GM12873 (cell line): Measurements from ENCODE around the gene CHPF2.

Experiments
- TF ChIP-seq, protein P1 (sequence below): IDR thresholded peaks from 2 replicates; pipeline ENCODE4 v1.5.1; 2012; ENCODE audit warnings: low read depth, mild to moderate bottlenecking, moderate library complexity, low read length, control low read depth; ENCODE audit not compliant: insufficient read depth; ENCODE audit errors: missing control alignments

Gene CHPF2

DNA sequence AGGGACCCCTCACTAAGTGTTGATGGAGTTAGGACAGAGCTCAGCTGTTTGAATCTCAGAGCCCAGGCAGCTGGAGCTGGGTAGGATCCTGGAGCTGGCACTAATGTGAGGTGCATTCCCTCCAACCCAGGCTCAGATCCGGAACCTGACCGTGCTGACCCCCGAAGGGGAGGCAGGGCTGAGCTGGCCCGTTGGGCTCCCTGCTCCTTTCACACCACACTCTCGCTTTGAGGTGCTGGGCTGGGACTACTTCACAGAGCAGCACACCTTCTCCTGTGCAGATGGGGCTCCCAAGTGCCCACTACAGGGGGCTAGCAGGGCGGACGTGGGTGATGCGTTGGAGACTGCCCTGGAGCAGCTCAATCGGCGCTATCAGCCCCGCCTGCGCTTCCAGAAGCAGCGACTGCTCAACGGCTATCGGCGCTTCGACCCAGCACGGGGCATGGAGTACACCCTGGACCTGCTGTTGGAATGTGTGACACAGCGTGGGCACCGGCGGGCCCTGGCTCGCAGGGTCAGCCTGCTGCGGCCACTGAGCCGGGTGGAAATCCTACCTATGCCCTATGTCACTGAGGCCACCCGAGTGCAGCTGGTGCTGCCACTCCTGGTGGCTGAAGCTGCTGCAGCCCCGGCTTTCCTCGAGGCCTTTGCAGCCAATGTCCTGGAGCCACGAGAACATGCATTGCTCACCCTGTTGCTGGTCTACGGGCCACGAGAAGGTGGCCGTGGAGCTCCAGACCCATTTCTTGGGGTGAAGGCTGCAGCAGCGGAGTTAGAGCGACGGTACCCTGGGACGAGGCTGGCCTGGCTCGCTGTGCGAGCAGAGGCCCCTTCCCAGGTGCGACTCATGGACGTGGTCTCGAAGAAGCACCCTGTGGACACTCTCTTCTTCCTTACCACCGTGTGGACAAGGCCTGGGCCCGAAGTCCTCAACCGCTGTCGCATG, 5.2 kb downstream of the CHPF2 start:
- TF ChIP-seq, protein P1, sequence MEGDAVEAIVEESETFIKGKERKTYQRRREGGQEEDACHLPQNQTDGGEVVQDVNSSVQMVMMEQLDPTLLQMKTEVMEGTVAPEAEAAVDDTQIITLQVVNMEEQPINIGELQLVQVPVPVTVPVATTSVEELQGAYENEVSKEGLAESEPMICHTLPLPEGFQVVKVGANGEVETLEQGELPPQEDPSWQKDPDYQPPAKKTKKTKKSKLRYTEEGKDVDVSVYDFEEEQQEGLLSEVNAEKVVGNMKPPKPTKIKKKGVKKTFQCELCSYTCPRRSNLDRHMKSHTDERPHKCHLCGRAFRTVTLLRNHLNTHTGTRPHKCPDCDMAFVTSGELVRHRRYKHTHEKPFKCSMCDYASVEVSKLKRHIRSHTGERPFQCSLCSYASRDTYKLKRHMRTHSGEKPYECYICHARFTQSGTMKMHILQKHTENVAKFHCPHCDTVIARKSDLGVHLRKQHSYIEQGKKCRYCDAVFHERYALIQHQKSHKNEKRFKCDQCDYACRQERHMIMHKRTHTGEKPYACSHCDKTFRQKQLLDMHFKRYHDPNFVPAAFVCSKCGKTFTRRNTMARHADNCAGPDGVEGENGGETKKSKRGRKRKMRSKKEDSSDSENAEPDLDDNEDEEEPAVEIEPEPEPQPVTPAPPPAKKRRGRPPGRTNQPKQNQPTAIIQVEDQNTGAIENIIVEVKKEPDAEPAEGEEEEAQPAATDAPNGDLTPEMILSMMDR, result no peak

DNA sequence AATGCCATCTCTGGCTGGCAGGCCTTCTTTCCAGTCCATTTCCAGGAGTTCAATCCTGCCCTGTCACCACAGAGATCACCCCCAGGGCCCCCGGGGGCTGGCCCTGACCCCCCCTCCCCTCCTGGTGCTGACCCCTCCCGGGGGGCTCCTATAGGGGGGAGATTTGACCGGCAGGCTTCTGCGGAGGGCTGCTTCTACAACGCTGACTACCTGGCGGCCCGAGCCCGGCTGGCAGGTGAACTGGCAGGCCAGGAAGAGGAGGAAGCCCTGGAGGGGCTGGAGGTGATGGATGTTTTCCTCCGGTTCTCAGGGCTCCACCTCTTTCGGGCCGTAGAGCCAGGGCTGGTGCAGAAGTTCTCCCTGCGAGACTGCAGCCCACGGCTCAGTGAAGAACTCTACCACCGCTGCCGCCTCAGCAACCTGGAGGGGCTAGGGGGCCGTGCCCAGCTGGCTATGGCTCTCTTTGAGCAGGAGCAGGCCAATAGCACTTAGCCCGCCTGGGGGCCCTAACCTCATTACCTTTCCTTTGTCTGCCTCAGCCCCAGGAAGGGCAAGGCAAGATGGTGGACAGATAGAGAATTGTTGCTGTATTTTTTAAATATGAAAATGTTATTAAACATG, 6.0 kb downstream of the CHPF2 start:
- TF ChIP-seq, protein P1, result no peak

DNA sequence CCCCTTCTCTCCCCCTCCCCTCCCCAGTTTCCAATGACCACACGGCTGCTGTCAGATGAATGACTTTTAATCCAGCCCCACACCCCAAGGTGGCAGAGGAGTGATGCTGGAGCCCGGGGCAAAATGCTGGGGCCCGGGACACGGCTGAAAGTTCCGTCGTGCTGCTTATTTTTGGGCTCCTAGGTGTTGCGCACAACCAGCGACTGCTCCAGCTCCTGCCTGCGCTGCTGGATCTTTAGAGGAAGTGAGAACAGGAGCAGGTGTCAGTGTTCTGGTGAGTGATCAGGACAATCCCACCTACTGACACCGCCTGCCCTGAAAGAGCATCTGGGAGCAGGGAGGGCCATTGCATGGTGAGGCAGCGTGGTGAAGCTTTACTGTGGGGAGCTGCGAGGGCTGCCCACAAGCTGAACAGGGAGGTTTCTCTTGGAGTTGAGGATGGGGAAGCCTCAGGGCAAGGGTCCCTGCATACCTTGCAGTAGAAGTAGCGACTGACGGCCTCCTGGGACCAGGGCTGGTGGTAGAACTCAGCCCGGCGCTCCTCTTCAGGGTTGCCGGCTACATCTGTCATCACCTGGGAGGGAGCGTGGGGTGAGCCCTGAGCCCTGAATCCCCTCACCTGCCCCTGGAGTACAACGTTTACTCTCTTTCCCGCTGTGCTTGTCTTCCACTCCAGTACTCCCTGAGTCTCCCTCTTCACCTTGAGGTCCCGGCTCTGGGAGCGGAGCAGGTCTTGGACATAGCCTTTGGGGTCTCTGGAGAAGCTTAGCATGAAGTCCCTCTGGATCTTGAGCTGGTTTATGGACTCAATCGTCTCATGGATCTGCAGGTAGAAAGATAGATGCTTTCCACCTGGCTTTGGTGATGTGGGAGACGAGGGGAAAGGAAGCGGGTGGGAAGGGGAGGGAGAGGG, 6.9 kb downstream of the CHPF2 start:
- TF ChIP-seq, protein P1, result no peak

DNA sequence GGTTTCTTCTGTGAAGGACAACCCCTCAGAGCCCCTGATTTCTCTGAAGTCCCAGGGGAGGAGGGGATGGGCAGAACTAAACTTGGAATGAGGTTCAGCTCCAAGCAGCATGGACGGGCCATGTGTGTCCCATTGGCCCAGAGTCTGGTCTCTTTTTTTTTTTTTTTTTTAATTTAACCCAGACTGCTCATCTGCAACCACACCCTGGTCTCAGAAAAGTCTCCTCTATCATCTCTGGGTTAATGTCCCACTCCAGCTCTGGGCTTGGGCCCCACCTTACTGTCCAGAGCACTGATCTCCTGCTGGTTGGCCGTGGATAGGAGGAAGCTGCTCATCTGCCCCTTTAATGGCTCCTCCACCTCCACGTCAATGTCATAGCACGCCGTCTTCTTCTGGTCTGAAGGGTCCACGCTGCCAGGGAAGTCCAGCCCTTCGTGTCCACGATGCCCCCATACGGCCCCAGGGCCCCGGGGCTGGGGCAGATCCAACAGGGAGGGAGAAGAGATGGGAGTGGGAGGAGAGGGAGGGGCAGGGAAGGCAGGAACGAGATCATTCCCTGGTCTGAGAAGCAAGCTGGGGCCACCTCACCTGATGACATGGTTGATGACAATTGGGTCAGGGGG, 7.7 kb downstream of the CHPF2 start:
- TF ChIP-seq, protein P1, result no peak

DNA sequence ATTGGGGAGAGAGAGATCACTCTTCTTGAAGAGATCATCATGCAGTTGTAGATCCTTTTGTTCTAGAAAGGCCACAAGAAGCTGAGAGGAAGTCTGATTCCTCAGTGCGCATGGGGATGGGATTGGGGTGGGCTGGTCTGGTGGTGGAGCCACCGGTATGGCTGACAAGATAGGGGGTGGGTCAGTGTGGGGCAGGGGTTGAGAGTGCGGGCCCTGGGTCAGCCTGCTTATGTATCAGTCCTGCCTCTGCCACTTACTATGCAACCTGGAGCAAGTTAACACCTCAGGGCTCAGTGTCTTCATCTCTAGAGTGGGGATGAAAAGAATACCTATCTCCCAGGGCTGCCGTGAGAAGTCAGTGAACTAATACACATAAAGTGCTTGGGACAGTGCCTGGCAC, 8.3 kb downstream of the CHPF2 start:
- TF ChIP-seq, protein P1, result no peak

DNA sequence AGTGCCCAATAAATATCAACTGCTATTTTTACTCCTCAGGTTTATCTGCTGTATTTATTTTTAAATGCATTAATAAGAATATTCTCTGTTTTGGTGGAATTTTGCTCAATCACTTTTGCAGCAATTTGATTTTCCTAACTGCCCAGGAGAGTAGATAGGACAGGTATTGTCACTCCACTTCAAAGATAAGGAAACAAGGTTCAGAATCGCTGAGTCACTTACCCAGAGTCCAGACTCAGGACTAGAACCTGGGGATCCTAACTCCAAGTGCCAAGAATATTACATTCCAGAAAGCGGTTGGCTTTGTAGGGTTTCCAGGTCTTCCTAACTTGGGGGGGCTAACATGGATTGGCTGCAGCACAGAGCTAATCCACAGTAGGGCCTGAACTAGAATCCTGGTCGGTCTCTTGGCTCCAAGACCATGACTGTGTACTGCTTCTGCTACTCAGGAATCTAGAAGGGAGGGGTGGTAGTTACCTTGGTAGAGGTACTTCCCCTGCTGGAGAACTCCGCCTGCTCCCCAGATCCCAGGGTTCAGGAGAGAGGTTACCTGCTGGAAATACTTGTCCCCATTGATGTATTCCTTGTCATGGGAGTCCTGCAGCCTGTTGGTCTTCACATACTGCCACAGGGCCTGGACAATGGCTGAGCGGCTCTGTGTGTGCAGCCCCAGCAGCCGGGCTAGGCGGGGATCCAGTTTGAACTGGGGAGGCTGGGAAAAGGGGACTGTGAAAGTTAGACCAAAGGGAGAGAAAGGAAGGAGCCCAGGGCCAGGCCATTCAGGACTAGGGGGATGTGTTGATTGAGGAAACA, 8.9 kb downstream of the CHPF2 start:
- TF ChIP-seq, protein P1, result no peak
